K562 treated with DMSO at 1 percent for 12 hours (cell line): ENCODE results near the gene PCSK1. TPM values are rescaled to one million over a fixed set of nuclear protein-coding genes. Genes with fewer than 3 reads are reported as not detected.

ENCODE experiments used
- total RNA-seq: library from RNA; unstranded; fragments of 300-600 nt; gene quantifications from 2 replicates; pipeline ENCODE4 v1.2.3, GENCODE V29; 2022; ENCODE audit not compliant: insufficient read depth

Gene PCSK1
- total RNA-seq, result not detected in 2 replicates

GRCh38 chr5:96433066-96433447 lies at the start of gene PCSK1:
Gene PCSK1, minus strand, starts transcription at chr5:96433248. Its CDS starts 206 bp downstream, at chr5:96433042.

Other genes starting within 250 kb of the PCSK1 start
- 20.0 and 59.2 TPM in 2 replicates for gene CAST, start 229.1 kb upstream of the PCSK1 start, total RNA-seq